Sigmoid colon (tissue), 7 donors: ENCODE measurements around the gene KCNIP4. TPM values are rescaled to one million over a fixed set of nuclear protein-coding genes. Genes with fewer than 3 reads are reported as not detected.

Experiments used
- DNase-seq: peaks from one replicate; pipeline ENCODE4 v3.0.0-alpha.2; 2019
- H3K27ac ChIP-seq, 4 donors: fragments of 200-600 bp; sonication (generic); one replicate each; pipeline ENCODE4 v1.5.1; 2016 to 2019; ENCODE audit warnings: mild to moderate bottlenecking in 1 of 4
- H3K27me3 ChIP-seq, 3 donors: fragments of 200-600 bp; sonication (generic); one replicate each; pipeline ENCODE4 v1.5.1; 2019; ENCODE audit warnings: mild to moderate bottlenecking in 1 of 3
- H3K36me3 ChIP-seq, 4 donors: fragments of 200-600 bp; sonication (generic); one replicate each; pipeline ENCODE4 v1.5.1; 2016 to 2019
- H3K4me1 ChIP-seq, 4 donors: fragments of 200-600 bp; sonication (generic); one replicate each; pipeline ENCODE4 v1.5.1; 2017 to 2019
- H3K4me3 ChIP-seq, 4 donors: fragments of 200-600 bp; sonication (generic); one replicate each; pipeline ENCODE4 v1.5.1; 2017 to 2019; ENCODE audit warnings: mild to moderate bottlenecking in 2 of 4, moderate library complexity in 1 of 4
- H3K9me3 ChIP-seq, 4 donors: fragments of 200-600 bp in 3 of 4; sonication (generic) in 3 of 4; one replicate each; pipeline versions ENCODE4 v1.5.1 to v1.6.1; 2013 to 2019
- EP300 ChIP-seq, 4 donors: sonication (generic); formaldehyde crosslinking; IDR thresholded peaks; one replicate each; pipeline ENCODE4 v1.6.1; 2017; ENCODE audit warnings: antibody characterized with exemption in 4 of 4
- POLR2A ChIP-seq, 2 donors: fragments of 450-650 bp; IDR thresholded peaks; one replicate each; pipeline ENCODE4 v1.6.1; 2016; ENCODE audit warnings: antibody characterized with exemption in 2 of 2, mild to moderate bottlenecking in 2 of 2, moderate library complexity in 2 of 2
- POLR2AphosphoS5 ChIP-seq, 4 donors: sonication (generic); formaldehyde crosslinking; IDR thresholded peaks; one replicate each; pipeline ENCODE4 v1.6.1; 2017; ENCODE audit warnings: antibody characterized with exemption in 4 of 4
- WGBS, 2 donors: extraction: QIAGEN DNeasy Blood & Tissue Kit; methylation state at CpG; one replicate each; pipeline ENCODE4 v1.1.7; 2013; 5-methylcytosine and 5-hydroxymethylcytosine counted together
- intact Hi-C: fragments of 100-400 bp; cut with DNase I; formaldehyde crosslinking; loops from one replicate; pipeline ENCODE4 v1.15.1; 2023
- polyA plus RNA-seq, 3 donors: library from polyadenylated mRNA; stranded (reverse); fragments of 200-250 nt; gene quantifications; one replicate each; pipeline ENCODE4 v1.2.3, GENCODE V29; 2013
- total RNA-seq, 4 donors: library from RNA; depleted of rRNA; stranded (reverse); fragments of >200 nt; gene quantifications; one replicate each; pipeline ENCODE4 v1.1.0, GENCODE V29; 2016
- TF ChIP-seq, protein P1 (sequence below), 4 experiments: fragments of 450-650 bp in 3 of 4; fragments of 200-600 bp in 1 of 4; IDR thresholded peaks; one replicate each; pipeline ENCODE4 v1.5.1; 2016 to 2019; ENCODE audit warnings: antibody characterized with exemption in 4 of 4, mild to moderate bottlenecking in 3 of 4, moderate library complexity in 2 of 4
- donor health status: healthy with polysubstance abuse.
- donor health status: Bipolar disorder and iron deficiency.
- donor health status: healthy.

Gene KCNIP4
- total and polyA plus RNA-seq, 7 donors: 0.60 to 28.5 (median 14.0) TPM; not detected in 1

DNA sequence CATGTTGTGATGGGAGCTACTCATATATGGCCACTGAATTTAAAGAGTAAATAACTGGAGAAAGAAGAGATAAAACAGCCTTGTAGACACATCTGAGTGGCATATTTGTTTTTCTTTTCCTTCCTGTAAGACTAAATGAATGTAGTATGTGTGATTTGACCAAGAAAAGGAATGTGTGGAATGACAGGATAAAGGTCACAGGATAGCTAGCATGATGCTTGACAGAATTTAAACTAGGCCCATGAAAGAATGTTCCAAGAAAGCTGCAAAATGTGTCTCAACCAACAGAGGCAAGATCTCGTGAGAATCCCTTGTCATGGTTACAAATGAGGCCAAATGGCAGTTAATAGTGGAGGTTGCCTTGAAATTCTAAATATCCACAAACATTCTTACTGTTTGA is 137.0 kb downstream of the KCNIP4 start:
- H3K27me3 ChIP-seq: no peaks in the 10 kb centered on the region
- H3K27ac ChIP-seq: no peak overlapping the region
- TF ChIP-seq POLR2A (IDR thresholded peaks at IDR 0.05) (no peak), EP300 (IDR thresholded peaks at IDR 0.05) (no peak)
- TF ChIP-seq, protein P1, sequence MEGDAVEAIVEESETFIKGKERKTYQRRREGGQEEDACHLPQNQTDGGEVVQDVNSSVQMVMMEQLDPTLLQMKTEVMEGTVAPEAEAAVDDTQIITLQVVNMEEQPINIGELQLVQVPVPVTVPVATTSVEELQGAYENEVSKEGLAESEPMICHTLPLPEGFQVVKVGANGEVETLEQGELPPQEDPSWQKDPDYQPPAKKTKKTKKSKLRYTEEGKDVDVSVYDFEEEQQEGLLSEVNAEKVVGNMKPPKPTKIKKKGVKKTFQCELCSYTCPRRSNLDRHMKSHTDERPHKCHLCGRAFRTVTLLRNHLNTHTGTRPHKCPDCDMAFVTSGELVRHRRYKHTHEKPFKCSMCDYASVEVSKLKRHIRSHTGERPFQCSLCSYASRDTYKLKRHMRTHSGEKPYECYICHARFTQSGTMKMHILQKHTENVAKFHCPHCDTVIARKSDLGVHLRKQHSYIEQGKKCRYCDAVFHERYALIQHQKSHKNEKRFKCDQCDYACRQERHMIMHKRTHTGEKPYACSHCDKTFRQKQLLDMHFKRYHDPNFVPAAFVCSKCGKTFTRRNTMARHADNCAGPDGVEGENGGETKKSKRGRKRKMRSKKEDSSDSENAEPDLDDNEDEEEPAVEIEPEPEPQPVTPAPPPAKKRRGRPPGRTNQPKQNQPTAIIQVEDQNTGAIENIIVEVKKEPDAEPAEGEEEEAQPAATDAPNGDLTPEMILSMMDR (IDR thresholded peaks at IDR 0.05): no peak
- DNase-seq: no peak
- no peaks in the 10 kb centered on the region for H3K36me3 ChIP-seq
- intact Hi-C loops: no loop called here
- no peaks in the 10 kb centered on the region for H3K4me1 ChIP-seq
- H3K4me3 ChIP-seq: no peak overlapping the region
- 19 to 61% methylated on average over 1 of the region's 1 CpG for WGBS, 2 donors
- H3K9me3 ChIP-seq: no peaks in the 10 kb centered on the region

DNA sequence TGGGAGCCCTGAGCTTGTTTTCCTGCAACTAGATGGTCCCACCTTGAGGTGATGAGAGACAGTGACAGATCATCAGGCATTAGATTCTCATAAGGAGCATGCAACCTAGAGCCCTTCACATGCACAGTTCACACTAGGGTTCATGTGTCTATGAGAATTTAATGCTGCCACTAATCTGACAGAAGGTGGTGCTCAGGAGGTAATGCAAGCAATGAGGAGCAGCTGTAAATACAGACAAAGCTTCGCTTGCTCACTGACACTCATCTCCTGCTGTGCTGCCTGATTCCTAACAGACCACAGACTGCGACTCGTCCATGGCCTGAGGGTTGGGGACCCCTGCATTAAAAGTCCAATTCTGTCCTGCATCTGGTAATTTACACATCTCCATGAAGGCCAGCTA is 141.6 kb downstream of the KCNIP4 start:
- H3K9me3 ChIP-seq: no peaks in the 10 kb centered on the region
- intact Hi-C loops: no loop called here
- no peaks in the 10 kb centered on the region for H3K27me3 ChIP-seq
- no peak overlapping the region for H3K27ac ChIP-seq
- 79 to 88% methylated on average over 3 of the region's 3 CpGs for WGBS, 2 donors
- H3K4me3 ChIP-seq: no peak overlapping the region
- no peaks in the 10 kb centered on the region for H3K36me3 ChIP-seq
- no peak for TF ChIP-seq EP300 (IDR thresholded peaks at IDR 0.05)
- no peak for TF ChIP-seq POLR2A (IDR thresholded peaks at IDR 0.05)
- no peak for TF ChIP-seq POLR2AphosphoS5 (IDR thresholded peaks at IDR 0.05)
- TF ChIP-seq, protein P1 (IDR thresholded peaks at IDR 0.05): no peak
- DNase-seq: no peak
- peaks cover 0 to 5% (median 0%) of the 10 kb centered on the region in 4 donors for H3K4me1 ChIP-seq

DNA sequence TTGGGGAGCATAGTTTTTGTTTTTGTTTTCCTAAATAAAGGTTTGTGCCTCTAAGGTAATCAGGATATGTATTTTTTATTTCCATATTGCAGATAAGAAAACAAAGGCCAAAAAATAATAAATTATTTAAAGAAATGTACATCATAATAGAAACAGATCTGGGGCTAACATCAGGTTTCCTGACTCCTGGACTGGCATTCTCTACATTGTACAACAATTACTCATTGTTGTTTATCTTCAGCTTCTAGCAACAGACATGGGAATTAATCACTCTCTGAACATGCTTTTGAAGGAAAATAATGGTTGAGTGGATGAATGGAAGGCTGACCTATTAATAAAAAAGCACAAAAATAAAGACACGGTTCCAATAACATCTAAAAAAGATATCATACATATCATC is 146.2 kb downstream of the KCNIP4 start:
- H3K9me3 ChIP-seq: no peaks in the 10 kb centered on the region
- no peak for DNase-seq
- H3K27me3 ChIP-seq: no peaks in the 10 kb centered on the region
- TF ChIP-seq POLR2AphosphoS5 (IDR thresholded peaks at IDR 0.05) (no peak), POLR2A (IDR thresholded peaks at IDR 0.05) (no peak), EP300 (IDR thresholded peaks at IDR 0.05) (no peak)
- TF ChIP-seq, protein P1 (IDR thresholded peaks at IDR 0.05): no peak
- no peak overlapping the region for H3K27ac ChIP-seq
- intact Hi-C loops: no loop called here
- H3K36me3 ChIP-seq: no peaks in the 10 kb centered on the region
- 67 to 76% methylated on average over 1 of the region's 1 CpG for WGBS, 2 donors
- H3K4me1 ChIP-seq: peaks cover 0 to 5% (median 0%) of the 10 kb centered on the region in 4 donors
- no peak overlapping the region for H3K4me3 ChIP-seq

DNA sequence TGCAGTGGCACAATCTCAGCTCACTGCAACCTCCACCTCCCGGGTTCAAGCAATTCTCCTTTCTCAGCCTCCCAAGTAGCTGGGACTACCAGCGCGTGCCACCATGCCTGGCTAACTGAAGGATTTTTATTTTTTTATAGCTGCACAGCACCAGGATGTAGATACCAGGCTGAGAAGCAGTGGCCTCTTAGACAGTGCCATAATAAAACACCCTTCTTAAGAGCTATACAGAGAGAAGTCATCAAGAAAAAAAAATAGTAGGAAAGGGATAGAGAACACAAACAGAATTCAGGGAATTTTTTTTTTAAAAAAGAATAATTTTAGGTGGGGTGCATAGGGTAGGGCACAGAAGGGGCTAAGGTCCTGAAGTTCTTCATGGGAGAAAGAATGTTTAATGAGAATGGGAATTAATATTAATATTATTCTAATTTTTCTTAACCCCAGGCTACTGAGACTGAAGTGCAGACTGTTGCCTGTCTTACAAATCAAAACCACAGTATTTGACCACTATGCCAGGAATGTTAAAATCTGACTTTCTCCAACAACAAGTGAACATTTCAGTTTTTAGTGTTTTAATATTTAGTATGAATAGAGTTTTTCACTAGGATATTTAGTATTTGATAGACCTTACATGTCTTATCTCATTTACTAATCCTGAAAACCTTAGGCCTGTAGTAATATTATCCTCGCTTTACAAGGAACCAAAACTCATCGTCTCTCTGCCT is 146.7 kb downstream of the KCNIP4 start:
- Histone ChIP-seq H3K9me3 (no peaks in the 10 kb centered on the region), H3K27me3 (no peaks in the 10 kb centered on the region), H3K27ac (no peak overlapping the region), H3K4me3 (no peak overlapping the region), H3K4me1 (peaks cover 0 to 5% (median 0%) of the 10 kb centered on the region in 4 donors), H3K36me3 (no peaks in the 10 kb centered on the region)
- intact Hi-C loops: no loop called here
- TF ChIP-seq EP300 (IDR thresholded peaks at IDR 0.05) (no peak), POLR2A (IDR thresholded peaks at IDR 0.05) (no peak), POLR2AphosphoS5 (IDR thresholded peaks at IDR 0.05) (no peak)
- TF ChIP-seq, protein P1 (IDR thresholded peaks at IDR 0.05): no peak
- DNase-seq: no peak
- 91 to 94% methylated on average over 5 of the region's 5 CpGs for WGBS, 2 donors

DNA sequence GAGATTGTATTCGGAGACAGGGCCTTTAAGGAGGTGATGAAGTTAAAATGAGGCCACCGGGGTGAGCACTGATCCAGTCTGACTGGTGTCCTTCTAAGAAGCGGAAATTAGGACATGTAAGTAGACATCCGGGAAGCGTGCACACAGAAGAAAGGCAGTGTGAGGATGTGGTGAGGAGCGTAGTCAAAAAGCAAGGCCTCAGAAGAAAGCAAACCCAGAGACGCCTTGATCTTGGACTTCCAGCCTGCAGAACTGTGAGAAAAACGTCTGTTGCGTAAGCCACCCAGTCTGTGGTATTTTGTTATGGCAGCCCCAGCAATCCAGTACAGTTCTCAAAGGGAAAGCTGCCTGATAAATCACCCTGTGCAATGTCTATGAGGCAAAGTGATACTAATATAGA is 153.5 kb downstream of the KCNIP4 start:
- 79 to 84% methylated on average over 9 of the region's 9 CpGs for WGBS, 2 donors
- no peaks in the 10 kb centered on the region for H3K36me3 ChIP-seq
- H3K27ac ChIP-seq: no peak overlapping the region
- no peak overlapping the region for H3K4me3 ChIP-seq
- H3K9me3 ChIP-seq: no peaks in the 10 kb centered on the region
- no peaks in the 10 kb centered on the region for H3K4me1 ChIP-seq
- intact Hi-C loops: loop anchor here (10.0 kb wide), 1 partner anchor 810 kb away; no protein-coding TSS in a partner anchor
- no peak for TF ChIP-seq POLR2A (IDR thresholded peaks at IDR 0.05)
- TF ChIP-seq POLR2AphosphoS5 (IDR thresholded peaks at IDR 0.05): no peak
- no peak for TF ChIP-seq EP300 (IDR thresholded peaks at IDR 0.05)
- TF ChIP-seq, protein P1 (IDR thresholded peaks at IDR 0.05): no peak
- no peaks in the 10 kb centered on the region for H3K27me3 ChIP-seq
- no peak for DNase-seq
